Stimulated activated naive CD4-positive, alpha-beta T cell (primary cell): ENCODE measurements around the gene CRYZ.
"Not testable (repeated sequence)": the region's sequence is repeated elsewhere in the genome, so short reads cannot be mapped to it uniquely, and the experiment has no call there.

ENCODE experiments used
- DNase-seq, 6 experiments: peaks; one replicate each; lab custom pipeline; 2025; lab: John Stamatoyannopoulos, UW

CRYZ gene

GRCh38 chr1:74732960-74733603 is at the start of gene CRYZ, which contains the start of gene TYW3:
TSS of gene CRYZ (minus strand) at chr1:74733050. CDS start at chr1:74724821, 8,229 bp downstream.
TSS of gene TYW3 (plus strand) at chr1:74733152. CDS start at chr1:74733245, 93 bp downstream.
- peak; percentile 67 to 80 (median 78) for DNase-seq

GRCh38 chr1:74780594-74780993 is 47.7 kb upstream of the CRYZ start:
- DNase-seq: no peak

GRCh38 chr1:74779750-74780149 is 46.9 kb upstream of the CRYZ start:
- DNase-seq: no peak

- no peak for DNase-seq
Observed at GRCh38 chr1:74777525-74777924, 44.7 kb upstream of the CRYZ start.

- DNase-seq: no peak
Observed at GRCh38 chr1:74775735-74776134, 42.9 kb upstream of the CRYZ start.

- DNase-seq: no peak
Observed at GRCh38 chr1:74773582-74773981, 40.7 kb upstream of the CRYZ start.

GRCh38 chr1:74772945-74773344 is 40.1 kb upstream of the CRYZ start:
- no peak for DNase-seq

GRCh38 chr1:74771913-74772515 is 39.2 kb upstream of the CRYZ start:
- DNase-seq: peak in 2 of 6 experiments; percentile 7 to 27

- no peak for DNase-seq
Observed at GRCh38 chr1:74767490-74767889, 34.6 kb upstream of the CRYZ start.

GRCh38 chr1:74766579-74766978 is 33.7 kb upstream of the CRYZ start:
- no peak for DNase-seq

GRCh38 chr1:74763807-74764206 is 31.0 kb upstream of the CRYZ start:
- DNase-seq: no peak

GRCh38 chr1:74756650-74757049 is 23.8 kb upstream of the CRYZ start:
- DNase-seq: not testable (repeated sequence)

GRCh38 chr1:74755475-74755874 is 22.6 kb upstream of the CRYZ start:
- no peak for DNase-seq

- DNase-seq: no peak
Observed at GRCh38 chr1:74753104-74753503, 20.3 kb upstream of the CRYZ start.

GRCh38 chr1:74748960-74749359 is 16.1 kb upstream of the CRYZ start:
- no peak for DNase-seq

GRCh38 chr1:74745247-74745646 is 12.4 kb upstream of the CRYZ start:
- DNase-seq: not testable (repeated sequence)

- not testable (repeated sequence) for DNase-seq
Observed at GRCh38 chr1:74740307-74740980, 7.6 kb upstream of the CRYZ start.

GRCh38 chr1:74737333-74737732 is 4.5 kb upstream of the CRYZ start:
- DNase-seq: no peak

- DNase-seq: peak in 4 of 6 experiments; percentile 4 to 77 (median 62)
Observed at GRCh38 chr1:74733604-74734484, 994 bp upstream of the CRYZ start.

GRCh38 chr1:74732071-74732946 is 541 bp downstream of the CRYZ start:
- DNase-seq: peak in 2 of 6 experiments; percentile 26 to 45
